ENCODE data around the gene B2M. TPM values are rescaled to one million over a fixed set of nuclear protein-coding genes. Genes with fewer than 3 reads are reported as not detected.

Gene B2M
- total RNA-seq, 1 donor from 2014 or later = 2,630 TPM

- Histone ChIP-seq H3K9me3 (no peaks in the 10 kb centered on the region), H3K36me3 (no peaks in the 10 kb centered on the region), H3K27me3 (no peaks in the 10 kb centered on the region), H3K27ac (peak overlapping the region; percentile 99), H3K4me1 (peaks cover 50% of the 10 kb centered on the region), H3K4me3 (peak overlapping the region; percentile 88 to 91)
- intact Hi-C loops (cut with DNase I) = loop anchor here (2.0 to 10.0 kb wide), 3 partner anchors 19 to 155 kb away; partner anchors contain the start of genes B2M, PATL2 and SPG11
- DNase-seq (ENCODE audit: extremely low spot score in 2 of 2) = no peak
- TF ChIP-seq POLR2A (IDR thresholded peaks at IDR 0.05) (no peak), CTCF (IDR thresholded peaks at IDR 0.05) (no peak), POLR2AphosphoS5 (IDR thresholded peaks at IDR 0.05; ENCODE audit: insufficient read depth in 1 of 2, low read depth in 1 of 2) (no peak)
Measured at GRCh38 chr15:44729408-44730127, 18.3 kb downstream of the B2M start.

DNA sequence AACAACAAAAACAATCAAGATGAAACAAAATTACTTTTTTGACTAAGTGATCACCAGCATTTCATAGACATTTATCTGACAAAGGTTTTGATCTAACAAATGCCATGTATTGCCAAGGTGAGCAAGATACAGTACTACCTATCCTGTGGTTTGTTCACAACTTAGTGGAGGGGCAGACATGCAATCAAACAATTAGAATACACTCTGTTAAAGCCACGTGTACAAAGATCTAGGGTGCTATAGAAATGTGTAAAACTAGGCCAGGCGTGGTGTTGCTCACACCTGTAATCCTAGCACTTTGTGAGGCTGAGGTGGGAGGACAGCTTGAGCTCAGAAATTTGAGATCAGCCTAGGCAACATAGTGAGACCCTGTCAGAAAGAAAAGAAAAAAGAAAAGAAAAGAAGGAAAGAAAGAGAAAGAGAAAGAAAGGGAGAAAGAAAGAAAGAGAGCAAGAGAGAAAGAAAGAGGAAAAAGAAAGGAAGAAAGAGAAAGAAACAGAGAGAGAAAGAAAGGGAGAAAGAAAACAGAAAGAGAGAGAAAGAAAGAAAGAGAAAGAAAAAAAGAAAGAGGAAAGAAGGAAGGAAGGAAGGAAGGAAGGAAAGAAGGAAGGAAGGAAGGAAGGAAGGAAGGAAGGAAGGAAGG is 23.6 kb downstream of the B2M start:
- no peaks in the 10 kb centered on the region for H3K27me3 ChIP-seq
- no peaks in the 10 kb centered on the region for H3K9me3 ChIP-seq
- no peak overlapping the region for H3K4me3 ChIP-seq
- TF ChIP-seq POLR2AphosphoS5 (IDR thresholded peaks at IDR 0.05; ENCODE audit: insufficient read depth in 1 of 2, low read depth in 1 of 2) (no peak), POLR2A (IDR thresholded peaks at IDR 0.05) (no peak), CTCF (IDR thresholded peaks at IDR 0.05) (no peak)
- intact Hi-C loops (cut with DNase I) = loop anchor here (10.0 kb wide), 1 partner anchor 160 kb away; no protein-coding TSS in a partner anchor
- H3K36me3 ChIP-seq = no peaks in the 10 kb centered on the region
- no peak for DNase-seq (ENCODE audit: extremely low spot score in 2 of 2)
- peaks cover 8% of the 10 kb centered on the region for H3K4me1 ChIP-seq
- H3K27ac ChIP-seq = peak overlapping the region; percentile 18

GRCh38 chr15:44735482-44736180 is 24.3 kb downstream of the B2M start:
- no peak overlapping the region for H3K4me3 ChIP-seq
- H3K27me3 ChIP-seq = no peaks in the 10 kb centered on the region
- intact Hi-C loops (cut with DNase I) = loop anchor here (10.0 kb wide), 1 partner anchor 161 kb away; no protein-coding TSS in a partner anchor
- peak overlapping the region; percentile 18 for H3K27ac ChIP-seq
- no peaks in the 10 kb centered on the region for H3K36me3 ChIP-seq
- no peak for DNase-seq (ENCODE audit: extremely low spot score in 2 of 2)
- no peaks in the 10 kb centered on the region for H3K9me3 ChIP-seq
- H3K4me1 ChIP-seq = peaks cover 1% of the 10 kb centered on the region
- TF ChIP-seq CTCF (IDR thresholded peaks at IDR 0.05) = no peak
- TF ChIP-seq POLR2A (IDR thresholded peaks at IDR 0.05) = no peak
- no peak for TF ChIP-seq POLR2AphosphoS5 (IDR thresholded peaks at IDR 0.05; ENCODE audit: insufficient read depth in 1 of 2, low read depth in 1 of 2)

- no peak for TF ChIP-seq POLR2A (IDR thresholded peaks at IDR 0.05)
- TF ChIP-seq POLR2AphosphoS5 (IDR thresholded peaks at IDR 0.05; ENCODE audit: insufficient read depth in 1 of 2, low read depth in 1 of 2) = no peak
- no peak for TF ChIP-seq CTCF (IDR thresholded peaks at IDR 0.05)
- no peak within 1 kb of the TSS for H3K4me3 ChIP-seq
- intact Hi-C loops (cut with DNase I) = loop anchor here (10.0 kb wide), 1 partner anchor 161 kb away; no protein-coding TSS in a partner anchor
- no peak for DNase-seq (ENCODE audit: extremely low spot score in 2 of 2)
- H3K27me3 ChIP-seq = no peaks in the 10 kb centered on the region
- H3K4me1 ChIP-seq = no peaks in the 10 kb centered on the region
- no peaks in the 10 kb centered on the region for H3K36me3 ChIP-seq
- H3K27ac ChIP-seq = peak within 1 kb of the TSS; percentile 18
- H3K9me3 ChIP-seq = no peaks in the 10 kb centered on the region
Measured at GRCh38 chr15:44736181-44736765, 25.0 kb downstream of the B2M start, which contains the start of gene TRIM69. Gene TRIM69 (plus strand): TSS chr15:44736528. CDS start chr15:44736705, 177 bp downstream.

Measured in vagina (tissue), 2 donors.